ENCODE results near the gene HHIP. TPM values are rescaled to one million over a fixed set of nuclear protein-coding genes. Genes with fewer than 3 reads are reported as not detected.

Gene HHIP
- total RNA-seq, 1 experiment from 2014 or later: not detected

GRCh38 chr4:144681806-144682205, 35.9 kb downstream of the HHIP start:
- CTCF ChIA-PET: no interaction called here
- no peaks in the 10 kb centered on the region for H3K9me2 ChIP-seq (ENCODE audit: insufficient read depth)
- POLR2A ChIA-PET: no interaction called here
- H3K4me1 ChIP-seq (ENCODE audit: control insufficient read depth in 1 of 2, insufficient read depth in 2 of 2, low read length in 2 of 2): no peaks in the 10 kb centered on the region
- no peak overlapping the region for H2AFZ ChIP-seq (ENCODE audit: low read depth, low read length, poor library complexity, severe bottlenecking)
- RAD21 ChIA-PET (ENCODE audit: low non-redundant PET in 1 of 2, low total read pairs in 2 of 2, uncharacterized antibody in 2 of 2, unreplicated experiment in 2 of 2): no interaction called here
- no peak for DNase-seq (ENCODE audit: low read depth, low spot score)
- BruUV-seq (replicated peaks): no TSS peak
- H3K27ac ChIP-seq (ENCODE audit: low read depth, low read length): no peak overlapping the region
- intact Hi-C loops (cut with micrococcal nuclease): no loop called here
- H3K36me3 ChIP-seq (ENCODE audit: control insufficient read depth in 1 of 2, insufficient read depth in 2 of 2, low read length in 2 of 2): no peaks in the 10 kb centered on the region
- H3K79me2 ChIP-seq (ENCODE audit: insufficient read depth, low read length): no peaks in the 10 kb centered on the region
- no peak for ATAC-seq
- no peak overlapping the region for H3K9ac ChIP-seq (ENCODE audit: low read length)
- TF ChIP-seq MAX (IDR thresholded peaks at IDR 0.05) (no peak), RAD21 (IDR thresholded peaks at IDR 0.05; ENCODE audit: low read depth) (no peak), SIN3A (IDR thresholded peaks at IDR 0.05; ENCODE audit: low read depth) (no peak), EZH2phosphoT487 (IDR thresholded peaks at IDR 0.05; ENCODE audit: borderline replicate concordance) (no peak), CEBPB (IDR thresholded peaks at IDR 0.05; ENCODE audit: low read depth) (no peak), CTCF (IDR thresholded peaks at IDR 0.05 in 2 of 3, conservative IDR thresholded peaks at IDR 0.05 in 1 of 3; ENCODE audit: borderline replicate concordance in 1 of 3, insufficient read depth in 1 of 3, low read depth in 2 of 3, low read length in 2 of 3) (no peak), YY1 (IDR thresholded peaks at IDR 0.05; ENCODE audit: extremely low read depth, insufficient replicate concordance, low read depth, low read length) (no peak), REST (IDR thresholded peaks at IDR 0.05; ENCODE audit: low read depth) (no peak), JUND (IDR thresholded peaks at IDR 0.05) (no peak)
- H3K4me3 ChIP-seq (replicated peaks in 1 of 2; ENCODE audit: low read depth in 1 of 2, low read length in 2 of 2): no peak overlapping the region
- H3K27me3 ChIP-seq (ENCODE audit: insufficient read depth, low read length): no peaks in the 10 kb centered on the region
- H4K20me1 ChIP-seq (ENCODE audit: insufficient read depth): no peaks in the 10 kb centered on the region
- H3K4me2 ChIP-seq (ENCODE audit: low read length): no peak overlapping the region
- H3K9me3 ChIP-seq (ENCODE audit: control insufficient read depth in 1 of 2, insufficient read depth in 1 of 2, low read depth in 1 of 2, low read length in 2 of 2): no peaks in the 10 kb centered on the region
